CD14-positive monocyte (primary cell): ENCODE data around the gene FKBP11. TPM values are rescaled to one million over a fixed set of nuclear protein-coding genes. Genes with fewer than 3 reads are reported as not detected.

ENCODE experiments used
- DNase-seq, 3 donors: peaks; one replicate each; pipeline ENCODE4 v3.0.0-alpha.2; 2011 to 2022
- H2AFZ ChIP-seq: 2 replicates; pipeline ENCODE4 v1.6.0; 2012; ENCODE audit warnings: mild to moderate bottlenecking, low read depth, low read length, inconsistent platforms; ENCODE audit not compliant: insufficient read depth, poor library complexity, severe bottlenecking
- H3K27ac ChIP-seq, 2 donors: 1 replicate in 1 of 2; 2 replicates in 1 of 2; pipeline ENCODE4 v1.5.1; 2012 to 2013; ENCODE audit warnings: low read length in 2 of 2, control low read depth in 1 of 2, inconsistent platforms in 1 of 2, low read depth in 1 of 2, mild to moderate bottlenecking in 1 of 2
- H3K27me3 ChIP-seq, 2 donors: one replicate each; pipeline versions ENCODE4 v1.6.0 to v1.6.1; 2011 to 2013; ENCODE audit warnings: low read length in 2 of 2; ENCODE audit not compliant: control insufficient read depth in 2 of 2, insufficient read depth in 2 of 2
- H3K36me3 ChIP-seq, 2 donors: replicated peaks in 1 of 2; 1 replicate in 1 of 2; 2 replicates in 1 of 2; pipeline versions ENCODE4 v1.5.1 to v1.6.1; 2012 to 2013; ENCODE audit warnings: low read length in 2 of 2, control low read depth in 1 of 2, inconsistent platforms in 1 of 2, mild to moderate bottlenecking in 1 of 2; ENCODE audit not compliant: insufficient read depth in 2 of 2, control insufficient read depth in 1 of 2
- H3K4me1 ChIP-seq, 2 donors: 1 replicate in 1 of 2; 2 replicates in 1 of 2; pipeline versions ENCODE4 v1.5.1 to v1.6.1; 2012 to 2013; ENCODE audit warnings: low read length in 2 of 2, control low read depth in 1 of 2, inconsistent platforms in 1 of 2, mild to moderate bottlenecking in 1 of 2, moderate library complexity in 1 of 2; ENCODE audit not compliant: insufficient read depth in 2 of 2, control insufficient read depth in 1 of 2
- H3K4me2 ChIP-seq: replicated peaks from 2 replicates; pipeline ENCODE3; 2012; ENCODE audit warnings: low read length, moderate library complexity, mild to moderate bottlenecking; ENCODE audit not compliant: poor library complexity, severe bottlenecking; ENCODE audit errors: extremely low read depth
- H3K4me3 ChIP-seq, 3 experiments: fragments of 200-600 bp in 1 of 3; sonication (generic) in 1 of 3; replicated peaks in 1 of 3; 1 replicate in 2 of 3; 2 replicates in 1 of 3; pipeline ENCODE4 v1.5.1; 2011 to 2013; ENCODE audit warnings: low read length in 3 of 3, mild to moderate bottlenecking in 3 of 3, control low read depth in 2 of 3, low read depth in 2 of 3, inconsistent platforms in 1 of 3, moderate library complexity in 1 of 3
- H3K79me2 ChIP-seq: 2 replicates; pipeline ENCODE4 v1.6.0; 2012; ENCODE audit warnings: mild to moderate bottlenecking, control low read depth, inconsistent platforms, low read length, moderate library complexity; ENCODE audit not compliant: insufficient read depth
- H3K9ac ChIP-seq: 2 replicates; pipeline ENCODE4 v1.6.0; 2017; ENCODE audit warnings: low read length, mild to moderate bottlenecking; ENCODE audit not compliant: insufficient read depth, poor library complexity, severe bottlenecking
- H3K9me3 ChIP-seq, 2 donors: replicated peaks in 1 of 2; 1 replicate in 1 of 2; 2 replicates in 1 of 2; pipeline versions ENCODE4 v1.5.1 to v1.6.1; 2012 to 2013; ENCODE audit warnings: low read length in 2 of 2, control low read depth in 1 of 2; ENCODE audit not compliant: control insufficient read depth in 1 of 2, insufficient read depth in 1 of 2
- H4K20me1 ChIP-seq: 2 replicates; pipeline ENCODE4 v1.6.0; 2012; ENCODE audit warnings: mild to moderate bottlenecking, low read length, control low read depth, moderate library complexity; ENCODE audit not compliant: insufficient read depth
- H3K27ac Mint-ChIP-seq, 7 donors: one replicate each; pipeline ENCODE4 v1.8.0; 2020; ENCODE audit warnings: mild to moderate bottlenecking in 7 of 7, mixed read lengths in 7 of 7, moderate library complexity in 6 of 7, inconsistent platforms in 2 of 7
- H3K27me3 Mint-ChIP-seq, 3 donors: one replicate each; pipeline ENCODE4 v1.8.0; 2021 to 2022; ENCODE audit warnings: low read depth in 3 of 3, mild to moderate bottlenecking in 3 of 3, mixed read lengths in 3 of 3, moderate library complexity in 3 of 3, inconsistent platforms in 1 of 3
- H3K36me3 Mint-ChIP-seq, 2 donors: one replicate each; pipeline ENCODE4 v1.8.0; 2020; ENCODE audit warnings: mixed read lengths in 2 of 2, inconsistent platforms in 1 of 2, mild to moderate bottlenecking in 1 of 2
- H3K4me1 Mint-ChIP-seq: one replicate; pipeline ENCODE4 v1.8.0; 2020; ENCODE audit warnings: mild to moderate bottlenecking, mixed read lengths
- H3K4me3 Mint-ChIP-seq, 2 donors: one replicate each; pipeline ENCODE4 v1.8.0; 2020; ENCODE audit warnings: mild to moderate bottlenecking in 2 of 2, mixed read lengths in 2 of 2, moderate library complexity in 1 of 2
- H3K9me3 Mint-ChIP-seq, 7 donors: one replicate each; pipeline ENCODE4 v1.8.0; 2020 to 2022; ENCODE audit warnings: mixed read lengths in 7 of 7, mild to moderate bottlenecking in 6 of 7, moderate library complexity in 6 of 7, inconsistent platforms in 2 of 7
- CTCF ChIP-seq: fragments of 200-600 bp; IDR thresholded peaks from one replicate; pipeline ENCODE4 v1.8.0; 2022; ENCODE audit warnings: antibody characterized with exemption, mild to moderate bottlenecking
- WGBS: methylation state at CpG from one replicate; pipeline ENCODE4 v1.1.5; 2013; ENCODE audit warnings: missing lambda C conversion rate; ENCODE audit not compliant: insufficient coverage; 5-methylcytosine and 5-hydroxymethylcytosine counted together
- intact Hi-C, 2 donors: fragments of 100-400 bp; cut with micrococcal nuclease; formaldehyde crosslinking; loops; one replicate each; pipeline versions ENCODE4 v1.15.0 to v1.15.1; 2023
- polyA plus RNA-seq, 3 donors: library from polyadenylated mRNA; depleted of rRNA in 1 of 3; unstranded in 2 of 3; stranded (reverse) in 1 of 3; fragments of 300-500 nt in 2 of 3; fragments of >200 nt in 1 of 3; fragmentation: Illumina TruSeq in 2 of 3; gene quantifications; 1 replicate in 2 of 3; 2 replicates in 1 of 3; pipeline ENCODE4 v1.2.3, GENCODE V29; 2012 to 2021

Gene FKBP11
- polyA plus RNA-seq, 3 donors, result 1.5 to 15.2 (median 2.2) TPM

GRCh38 chr12:48927261-48927660 lies 2.0 kb upstream of the FKBP11 start:
- H3K27me3 ChIP-seq, result no peaks in the 10 kb centered on the region
- H2AFZ ChIP-seq, result no peak overlapping the region
- H4K20me1 ChIP-seq, result peaks cover 17% of the 10 kb centered on the region
- H3K9ac ChIP-seq, result no peak overlapping the region
- intact Hi-C loops, result no loop called here
- Mint-ChIP-seq H3K27me3 (peaks cover 0 to 1% (median 0%) of the 10 kb centered on the region in 3 donors), H3K4me1 (peaks cover 14% of the 10 kb centered on the region), H3K27ac (no peak overlapping the region), H3K4me3 (no peak overlapping the region), H3K36me3 (peaks cover 49 to 69% of the 10 kb centered on the region in 2 donors), H3K9me3 (peaks cover 0 to 1% (median 0%) of the 10 kb centered on the region in 7 donors)
- TF ChIP-seq CTCF, result no peak
- DNase-seq, result no peak
- no peak overlapping the region for H3K4me2 ChIP-seq
- peaks cover 36 to 56% of the 10 kb centered on the region in 2 donors for H3K36me3 ChIP-seq
- H3K4me3 ChIP-seq, result no peak overlapping the region
- no peak overlapping the region for H3K27ac ChIP-seq
- H3K9me3 ChIP-seq, result no peaks in the 10 kb centered on the region
- H3K4me1 ChIP-seq, result peaks cover 10 to 11% of the 10 kb centered on the region in 2 donors
- WGBS, result no CpG with 5 or more reads among the region's 2 CpGs
- no peaks in the 10 kb centered on the region for H3K79me2 ChIP-seq

GRCh38 chr12:48924617-48925303 lies 532 bp downstream of the FKBP11 start:
- Histone ChIP-seq H3K79me2 (no peaks in the 10 kb centered on the region), H3K27me3 (no peaks in the 10 kb centered on the region), H2AFZ (peak overlapping the region; percentile 74), H3K4me3 (peak overlapping the region; percentile 72 to 88 (median 86)), H3K9me3 (no peaks in the 10 kb centered on the region), H4K20me1 (peaks cover 10% of the 10 kb centered on the region), H3K36me3 (peaks cover 17 to 38% of the 10 kb centered on the region in 2 donors), H3K27ac (peak overlapping the region in 1 of 2 donors; percentile 57), H3K4me2 (peak overlapping the region; percentile 91), H3K4me1 (peaks cover 10 to 11% of the 10 kb centered on the region in 2 donors), H3K9ac (peak overlapping the region; percentile 77)
- TF ChIP-seq CTCF, result peak; percentile 3
- Mint-ChIP-seq H3K27ac (peak overlapping the region in 5 of 7 donors; percentile 35 to 81 (median 73)), H3K27me3 (peaks cover 0 to 1% (median 0%) of the 10 kb centered on the region in 3 donors), H3K4me3 (peak overlapping the region; percentile 92 to 96), H3K4me1 (peaks cover 14% of the 10 kb centered on the region), H3K36me3 (peaks cover 44 to 57% of the 10 kb centered on the region in 2 donors), H3K9me3 (no peaks in the 10 kb centered on the region)
- WGBS, result 0% methylated on average over 33 of the region's 43 CpGs
- intact Hi-C loops, result no loop called here
- DNase-seq, result peak; percentile 18 to 37 (median 22)
